HG03565 (cell line): ENCODE results near the gene IFIT2.
"Not testable (repeated sequence)": the region's sequence is repeated elsewhere in the genome, so short reads cannot be mapped to it uniquely, and the experiment has no call there.

Source experiments
- ATAC-seq: cut with Tn5 transposase; IDR thresholded peaks from one replicate; pipeline ENCODE4 v1.9.1; 2021; ENCODE audit warnings: mild to moderate bottlenecking, moderate library complexity; ENCODE audit not compliant: unreplicated experiment

IFIT2 gene

GRCh38 chr10:89301721-89302445, at the start of gene IFIT2:
TSS of gene IFIT2 (plus strand) at chr10:89302046. CDS start at chr10:89302124, 78 bp downstream.
- peak; percentile 70 for ATAC-seq

DNA sequence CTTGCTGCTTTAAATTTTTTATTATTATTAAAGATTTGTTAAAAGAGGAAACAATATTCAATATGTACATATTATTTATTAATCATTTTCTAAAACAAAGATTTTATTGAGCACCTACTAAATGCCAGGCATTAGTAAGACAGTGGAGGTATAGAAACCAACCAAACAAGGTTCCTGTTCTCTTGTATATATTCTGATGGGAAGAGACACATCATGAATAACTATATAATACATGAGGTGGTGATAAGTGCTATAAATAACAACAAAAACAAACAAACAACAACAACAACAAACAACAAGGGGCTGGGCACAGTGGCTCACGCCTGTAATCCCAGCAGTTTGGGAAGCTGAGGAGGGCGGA, 49.6 kb upstream of the IFIT2 start:
- no peak for ATAC-seq

DNA sequence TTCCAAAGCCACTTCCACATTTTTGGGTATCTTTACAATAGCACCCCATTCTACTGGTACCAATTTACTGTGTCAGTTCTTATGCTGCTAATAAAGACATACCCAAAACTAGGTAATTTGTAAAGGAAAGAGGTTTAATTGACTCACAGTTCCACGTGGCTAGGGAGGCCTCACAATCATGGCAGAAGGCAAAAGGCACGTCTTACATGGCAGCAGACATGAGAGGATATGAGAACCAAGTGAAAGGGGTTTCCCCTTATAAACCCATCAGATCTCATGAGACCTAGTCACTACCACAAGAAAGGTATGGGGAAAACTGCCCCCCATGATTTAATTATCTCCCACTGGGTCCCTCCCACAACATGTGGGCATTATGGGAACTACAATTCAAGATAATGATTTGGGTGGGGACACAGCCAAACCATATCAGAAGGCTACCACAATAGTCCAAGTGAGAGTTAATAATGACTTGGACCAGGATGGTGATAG, 46.7 kb upstream of the IFIT2 start:
- not testable (repeated sequence) for ATAC-seq

DNA sequence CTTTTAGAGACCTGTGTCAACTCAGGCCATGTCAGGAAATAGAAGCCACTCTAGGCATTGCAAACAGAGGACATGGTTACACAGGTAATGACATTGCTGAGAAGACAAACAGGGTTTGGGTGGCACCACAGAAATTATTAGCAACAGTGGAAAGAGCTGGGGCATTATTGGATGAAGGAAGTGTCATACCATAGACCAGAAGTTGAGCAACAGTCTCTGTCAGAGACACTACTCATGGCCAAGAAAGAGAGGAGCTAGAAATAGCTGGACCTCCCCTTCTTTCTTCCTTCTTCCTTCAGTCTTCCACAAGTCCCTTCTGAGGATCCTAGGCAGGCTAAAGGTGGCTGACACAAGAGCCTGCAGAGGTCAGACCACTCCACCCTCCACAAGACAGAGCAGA, 46.1 kb upstream of the IFIT2 start:
- no peak for ATAC-seq

DNA sequence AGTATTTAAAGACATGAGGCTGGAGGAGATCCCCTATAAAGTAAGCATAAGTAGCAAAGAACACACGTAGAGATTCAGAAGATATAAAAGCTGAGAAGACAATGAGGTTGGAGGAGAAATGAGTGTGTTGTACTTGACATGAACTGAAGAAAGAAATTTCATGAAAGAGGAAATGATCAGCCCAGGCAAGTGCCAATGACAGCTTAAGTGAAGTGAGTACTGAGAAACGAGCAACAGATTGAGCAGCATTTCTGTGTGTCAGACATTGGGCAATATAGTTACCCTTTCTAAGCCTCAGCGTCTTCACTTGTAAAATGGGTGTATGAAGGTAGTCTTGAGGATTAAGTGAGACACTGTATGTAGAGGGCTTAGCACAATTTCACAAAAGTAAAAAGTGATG, 45.5 kb upstream of the IFIT2 start:
- no peak for ATAC-seq

DNA sequence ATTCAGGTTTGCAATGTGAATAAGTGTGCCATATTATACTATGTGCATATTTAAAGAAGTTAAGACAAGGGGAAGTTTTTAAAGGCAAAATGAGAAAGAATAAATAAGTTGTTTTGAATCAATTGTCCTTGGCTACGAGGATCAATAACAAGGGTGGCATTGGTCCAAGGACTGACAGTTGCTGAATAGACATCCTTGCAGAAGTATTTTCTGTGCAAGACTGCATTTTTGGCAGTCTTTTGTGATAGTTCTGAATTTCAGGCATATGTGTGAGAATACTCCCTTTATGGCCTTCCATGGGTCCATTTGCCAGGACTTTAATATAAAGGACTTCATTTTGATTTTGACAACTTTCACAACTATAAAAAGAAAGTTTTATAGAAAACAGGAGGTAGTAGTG, 44.9 kb upstream of the IFIT2 start:
- no peak for ATAC-seq

DNA sequence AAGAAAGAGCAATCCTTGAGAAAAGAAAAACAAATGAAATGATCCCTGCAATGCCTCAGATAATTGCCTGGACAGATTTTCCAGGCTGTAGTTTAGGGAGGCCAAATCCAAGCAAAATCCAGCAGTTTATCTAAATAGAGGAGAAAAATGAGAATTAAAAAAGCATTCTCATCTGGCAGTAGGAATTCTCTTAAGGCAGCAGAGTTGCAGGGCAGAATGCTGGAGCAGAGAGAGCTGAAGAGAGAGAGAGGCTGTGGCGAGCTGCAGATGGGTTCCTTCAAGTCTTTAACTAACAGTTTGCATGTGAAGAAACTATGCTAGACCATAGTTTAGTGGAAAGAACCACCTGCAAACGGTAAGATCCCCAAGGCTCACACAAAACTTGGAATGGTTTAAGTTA, 44.3 kb upstream of the IFIT2 start:
- ATAC-seq: no peak

GRCh38 chr10:89258881-89259280, 43.0 kb upstream of the IFIT2 start:
- no peak for ATAC-seq

GRCh38 chr10:89262086-89263051, 39.5 kb upstream of the IFIT2 start:
- ATAC-seq: no peak

- ATAC-seq: no peak
Observed at GRCh38 chr10:89263091-89263490, 38.8 kb upstream of the IFIT2 start.

- no peak for ATAC-seq
Observed at GRCh38 chr10:89263531-89263930, 38.3 kb upstream of the IFIT2 start.

GRCh38 chr10:89266721-89267453, 35.0 kb upstream of the IFIT2 start:
- ATAC-seq: no peak

GRCh38 chr10:89269433-89270152, 32.3 kb upstream of the IFIT2 start:
- ATAC-seq: no peak

DNA sequence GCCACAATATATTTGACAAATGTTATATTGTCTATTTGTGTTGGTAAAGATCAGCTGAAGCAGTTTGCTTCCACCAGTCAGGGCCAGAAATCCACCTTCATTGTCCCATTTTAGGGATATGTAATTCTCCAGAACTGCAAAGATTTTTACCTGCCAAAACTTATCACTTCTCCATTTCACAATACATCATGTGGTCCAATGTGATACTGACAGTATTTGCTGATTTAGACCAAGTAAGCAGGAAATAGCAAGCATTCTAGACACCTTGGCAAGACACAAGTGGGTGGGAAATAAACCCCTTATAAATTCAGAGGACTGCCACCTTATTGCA, 31.7 kb upstream of the IFIT2 start:
- ATAC-seq: no peak

DNA sequence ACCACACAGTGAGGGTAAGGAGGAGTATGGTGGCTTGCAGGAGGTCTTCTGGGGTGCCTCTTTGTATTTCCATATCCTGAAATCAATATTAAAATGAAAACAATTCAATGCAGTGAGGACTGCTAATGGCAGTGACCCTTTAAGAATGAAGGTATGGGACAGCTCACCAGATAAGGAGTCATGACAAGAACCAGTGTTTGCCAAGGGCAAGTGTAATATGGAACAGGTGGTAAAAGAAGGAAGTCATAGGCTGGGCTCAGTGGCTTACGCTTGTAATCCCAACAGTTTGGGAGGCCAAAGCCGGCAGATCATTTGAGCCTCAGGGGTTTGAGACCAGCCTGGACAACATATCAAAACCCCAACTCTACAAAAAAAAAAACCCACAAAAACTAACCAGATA, 30.3 kb upstream of the IFIT2 start:
- ATAC-seq: no peak

GRCh38 chr10:89273680-89274079, 28.2 kb upstream of the IFIT2 start:
- ATAC-seq: no peak

- no peak for ATAC-seq
Observed at GRCh38 chr10:89274928-89275327, 26.9 kb upstream of the IFIT2 start.

GRCh38 chr10:89275383-89275782, 26.5 kb upstream of the IFIT2 start:
- ATAC-seq: no peak

- no peak for ATAC-seq
Observed at GRCh38 chr10:89278034-89278535, 23.8 kb upstream of the IFIT2 start.

GRCh38 chr10:89278900-89279392, 22.9 kb upstream of the IFIT2 start:
- ATAC-seq: no peak
